GM19023 (cell line): ENCODE results near the gene ST6GALNAC3.
"Not testable (repeated sequence)": the region's sequence is repeated elsewhere in the genome, so short reads cannot be mapped to it uniquely, and the experiment has no call there.

Source experiments
- ATAC-seq: cut with Tn5 transposase; IDR thresholded peaks from one replicate; pipeline ENCODE4 v1.9.1; 2021; ENCODE audit warnings: mild to moderate bottlenecking, moderate library complexity; ENCODE audit not compliant: unreplicated experiment

Gene ST6GALNAC3

GRCh38 chr1:76105372-76105771, 30.8 kb downstream of the ST6GALNAC3 start:
- no peak for ATAC-seq

DNA sequence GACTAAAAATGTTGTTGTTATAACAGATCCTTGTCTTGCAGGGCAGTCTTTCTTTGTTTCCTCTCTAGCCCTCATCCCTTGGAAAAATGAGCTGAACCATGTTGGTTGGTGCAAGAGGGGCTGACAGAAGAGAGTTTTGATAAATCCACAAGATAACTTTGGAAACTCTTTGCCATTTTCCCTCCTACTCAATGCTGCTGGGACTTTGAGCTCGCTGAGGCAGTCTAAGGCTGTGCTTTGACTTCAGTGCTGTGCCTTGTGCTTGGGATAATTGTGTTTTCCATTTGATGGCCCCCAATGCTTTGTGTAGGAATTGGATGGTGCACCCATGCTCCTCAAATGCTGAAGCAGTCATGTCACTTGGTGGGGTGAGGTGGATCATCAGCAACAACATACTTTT, 31.7 kb downstream of the ST6GALNAC3 start:
- no peak for ATAC-seq

- ATAC-seq: no peak
These were observed 32.2 kb downstream of the ST6GALNAC3 start for GRCh38 chr1:76106719-76107235.

GRCh38 chr1:76109404-76109803, 34.9 kb downstream of the ST6GALNAC3 start:
- ATAC-seq: no peak

DNA sequence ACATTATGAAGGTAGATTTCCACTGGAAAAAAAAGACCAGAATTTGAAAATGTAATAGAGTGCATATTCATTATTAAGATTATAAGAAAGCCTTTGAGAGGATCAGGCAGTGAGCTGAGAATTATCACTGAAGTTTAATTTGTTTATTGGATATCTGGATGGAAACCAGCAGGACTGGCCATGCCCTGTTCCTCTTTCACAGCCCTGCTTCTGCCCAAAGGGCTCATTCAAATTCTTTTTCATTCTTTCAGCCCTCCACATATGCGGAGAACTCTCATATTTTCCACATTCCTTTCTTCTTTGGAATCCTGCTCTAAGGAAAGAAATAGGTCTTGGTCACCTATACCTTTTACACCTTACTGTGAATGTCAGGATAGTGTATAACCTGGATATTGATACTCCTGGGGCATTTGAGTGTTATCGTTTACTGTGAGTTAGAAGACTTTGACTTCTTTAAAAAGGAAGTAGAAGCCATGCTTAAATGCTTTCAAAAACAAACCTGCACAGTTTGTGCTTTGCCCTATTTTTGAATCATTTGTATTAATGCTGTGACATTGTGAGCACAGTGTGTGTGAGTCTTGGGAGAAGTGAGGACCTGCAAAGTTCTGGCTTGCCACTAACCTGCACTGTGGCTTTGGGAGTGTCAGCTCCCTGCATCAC, 35.5 kb downstream of the ST6GALNAC3 start:
- no peak for ATAC-seq

GRCh38 chr1:76110666-76111065, 36.1 kb downstream of the ST6GALNAC3 start:
- no peak for ATAC-seq

DNA sequence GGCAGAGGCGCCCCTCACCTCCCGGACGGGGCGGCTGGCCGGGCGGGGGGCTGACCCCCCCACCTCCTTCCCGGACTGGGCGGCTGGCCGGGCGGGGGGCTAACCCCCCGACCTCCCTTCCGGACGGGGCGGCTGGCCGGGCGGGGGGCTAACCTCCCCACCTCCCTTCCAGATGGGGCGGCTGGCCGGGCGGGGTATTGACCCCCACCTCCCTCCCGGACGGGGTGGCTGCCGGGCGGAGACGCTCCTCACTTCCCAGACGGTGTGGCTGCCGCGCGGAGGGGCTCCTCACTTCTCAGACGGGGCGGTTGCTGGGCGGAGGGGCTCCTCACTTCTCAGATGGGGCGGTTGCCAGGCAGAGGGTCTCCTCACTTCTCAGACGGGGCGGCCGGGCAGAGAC, 37.8 kb downstream of the ST6GALNAC3 start:
- ATAC-seq: not testable (repeated sequence)

- ATAC-seq: no peak
These were observed 38.9 kb downstream of the ST6GALNAC3 start for GRCh38 chr1:76113446-76113845.

- ATAC-seq: no peak
These were observed 40.6 kb downstream of the ST6GALNAC3 start for GRCh38 chr1:76115171-76115570.

DNA sequence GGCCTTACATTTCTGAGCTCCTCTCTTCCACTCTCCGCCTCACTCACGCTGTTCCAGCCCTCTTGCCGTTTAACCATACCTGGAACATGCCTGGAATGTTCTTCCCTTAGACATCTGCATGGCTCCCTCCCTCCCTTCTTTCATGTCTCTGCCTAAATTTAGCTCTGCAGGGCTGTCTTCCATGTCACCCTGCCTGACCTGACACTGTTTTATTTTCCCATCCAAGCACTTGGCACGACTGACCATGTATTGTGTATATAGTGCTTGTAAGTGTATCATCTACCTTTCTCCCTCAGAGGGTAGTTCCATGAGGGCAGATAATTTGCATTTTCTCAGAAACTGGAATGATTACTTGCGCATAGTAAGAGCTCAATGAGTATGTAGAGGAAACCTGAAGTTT, 47.3 kb downstream of the ST6GALNAC3 start:
- no peak for ATAC-seq

- no peak for ATAC-seq
These were observed 47.7 kb downstream of the ST6GALNAC3 start for GRCh38 chr1:76122271-76122670.

DNA sequence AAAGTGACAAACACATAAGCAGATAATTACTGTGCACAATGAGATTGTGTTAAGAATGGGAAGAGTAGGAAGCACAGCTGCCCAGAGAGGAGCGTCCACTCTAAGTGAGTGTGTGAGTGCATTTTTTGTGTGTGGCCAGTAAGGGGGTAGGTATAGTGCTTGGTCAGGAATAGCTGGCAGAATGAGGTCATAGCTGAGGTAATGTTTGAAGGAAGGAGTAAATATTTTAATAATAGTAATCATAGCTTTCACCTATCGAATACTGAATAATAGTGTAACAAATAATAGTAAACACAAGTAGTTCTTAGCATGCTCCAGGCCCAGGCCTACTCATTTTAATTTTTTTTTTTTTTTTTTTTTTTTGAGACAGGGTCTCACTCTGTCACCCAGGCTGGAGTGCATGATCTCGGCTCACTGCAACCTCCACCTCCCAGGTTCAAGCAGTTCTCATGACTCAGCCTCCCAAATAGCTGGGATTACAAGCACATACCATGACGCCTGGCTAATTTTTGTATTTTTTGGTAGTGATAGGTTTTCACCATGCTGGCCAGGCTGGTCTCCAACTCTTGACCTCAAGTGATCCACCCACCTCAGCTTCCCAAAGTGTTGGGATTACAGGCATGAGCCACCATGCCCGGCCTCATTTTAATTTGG, 49.0 kb downstream of the ST6GALNAC3 start:
- not testable (repeated sequence) for ATAC-seq

DNA sequence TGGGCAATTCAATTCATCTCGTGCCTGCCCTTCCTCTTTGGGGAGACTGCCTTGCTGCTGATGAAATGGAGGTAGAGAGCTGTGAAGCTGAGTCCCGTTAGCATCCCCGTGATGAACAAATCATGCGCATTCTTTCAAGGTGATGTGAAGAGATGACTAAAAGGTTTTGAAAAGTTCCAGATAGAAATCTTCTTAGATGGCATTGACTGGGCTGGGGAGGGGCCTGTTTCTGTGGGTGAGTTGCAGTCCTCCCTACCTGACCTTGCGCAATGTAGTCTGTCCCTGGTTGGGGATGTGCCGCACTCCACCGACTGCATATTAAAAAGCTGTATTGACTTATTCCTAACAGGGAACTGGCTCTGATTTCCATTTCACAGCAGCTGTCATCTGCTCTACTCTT, 49.6 kb downstream of the ST6GALNAC3 start:
- ATAC-seq: no peak

DNA sequence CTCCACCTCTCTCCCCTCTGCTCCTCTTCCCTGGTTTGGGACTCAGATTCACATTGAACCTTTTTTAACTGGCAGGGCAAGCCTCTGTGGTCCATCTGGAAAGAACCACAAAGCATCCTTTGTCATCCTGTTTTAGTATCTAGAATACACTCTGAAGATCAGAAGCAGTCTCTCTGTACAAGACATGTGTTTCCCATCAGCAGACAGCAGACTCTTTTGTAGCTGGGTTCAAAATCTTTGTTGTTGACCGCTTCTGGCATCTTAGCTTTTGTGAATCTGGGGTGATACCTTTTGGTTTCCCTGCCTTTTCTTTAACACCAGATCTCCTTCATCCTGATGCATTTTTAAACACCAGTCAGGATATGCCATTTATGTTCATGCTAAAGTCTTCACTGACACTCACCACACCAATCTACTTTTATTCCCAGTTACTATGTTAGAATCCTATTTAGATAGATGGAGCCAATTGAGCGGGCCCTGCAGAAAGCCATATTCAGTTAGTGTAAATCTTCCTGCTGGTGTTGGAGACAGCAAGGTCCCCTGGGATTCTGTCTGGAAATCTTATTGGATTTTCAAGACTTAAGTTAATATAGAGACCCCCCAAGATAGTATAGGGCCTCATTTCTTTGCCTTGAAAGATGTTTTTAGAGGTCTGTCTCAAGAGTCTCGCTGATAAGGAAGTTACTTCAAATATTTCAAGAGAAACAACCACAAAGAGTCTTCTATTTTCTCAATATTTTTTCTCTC, 51.1 kb downstream of the ST6GALNAC3 start:
- no peak for ATAC-seq

- no peak for ATAC-seq
These were observed 53.5 kb downstream of the ST6GALNAC3 start for GRCh38 chr1:76128096-76128495.

DNA sequence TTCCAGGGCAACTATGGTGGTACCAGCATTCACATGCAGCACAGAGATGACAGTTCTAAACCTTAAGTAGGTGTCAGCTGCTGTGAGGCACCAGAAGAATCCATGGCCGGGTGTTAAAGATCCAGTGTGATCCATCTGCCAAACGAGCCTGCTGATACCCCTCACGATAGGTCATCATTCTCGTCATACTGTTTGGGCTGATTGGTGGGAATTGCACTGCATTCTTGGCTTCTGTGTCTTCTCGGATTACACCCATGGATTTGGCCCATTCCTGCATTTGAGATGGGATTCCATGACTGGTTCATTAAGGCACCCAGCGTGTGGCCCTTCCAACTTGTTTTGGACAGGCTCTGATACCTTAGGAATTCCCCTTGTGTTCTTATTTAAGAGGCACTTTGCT, 55.2 kb downstream of the ST6GALNAC3 start:
- no peak for ATAC-seq

GRCh38 chr1:76130992-76131391, 56.4 kb downstream of the ST6GALNAC3 start:
- ATAC-seq: no peak

- no peak for ATAC-seq
These were observed 59.4 kb downstream of the ST6GALNAC3 start for GRCh38 chr1:76133977-76134376.

GRCh38 chr1:76135835-76136234, 61.3 kb downstream of the ST6GALNAC3 start:
- no peak for ATAC-seq

- no peak for ATAC-seq
These were observed 62.3 kb downstream of the ST6GALNAC3 start for GRCh38 chr1:76136894-76137293.

- no peak for ATAC-seq
These were observed 63.2 kb downstream of the ST6GALNAC3 start for GRCh38 chr1:76137746-76138145.

DNA sequence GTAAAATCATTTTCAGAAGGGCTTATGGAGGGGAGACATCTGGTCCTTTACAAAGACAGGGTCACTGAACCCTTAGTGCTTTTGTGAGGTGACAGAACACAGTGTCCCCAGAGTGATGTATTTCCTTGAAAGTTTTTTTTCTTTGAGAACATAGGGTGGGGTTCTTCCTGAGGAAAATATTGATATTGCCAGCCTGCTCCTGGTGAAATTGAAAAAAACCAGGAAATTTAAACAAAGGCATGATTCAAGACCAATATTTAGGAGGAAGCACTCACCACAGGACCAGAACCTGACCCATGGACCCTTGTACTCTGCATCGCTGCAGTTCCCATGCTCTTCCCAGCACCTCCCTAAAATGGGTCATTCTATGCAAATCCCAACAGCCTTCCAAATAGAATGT, 63.7 kb downstream of the ST6GALNAC3 start:
- no peak for ATAC-seq
